Loucy (cell line): ENCODE results near the gene SPTBN2.

ENCODE experiments used
- H2AFZ ChIP-seq: fragments of 200-600 bp; sonication (generic); 2 replicates; pipeline ENCODE4 v1.6.0; 2016; ENCODE audit warnings: antibody characterized with exemption, mild to moderate bottlenecking, low read length, moderate library complexity
- H3F3A ChIP-seq: fragments of 200-600 bp; 2 replicates; pipeline ENCODE4 v1.6.0; 2016; ENCODE audit warnings: antibody characterized with exemption, low read depth, mild to moderate bottlenecking
- H3K27me3 ChIP-seq: fragments of 200-600 bp; sonication (generic); 2 replicates; pipeline ENCODE4 v1.6.1; 2014; ENCODE audit warnings: low read length, mild to moderate bottlenecking; ENCODE audit not compliant: insufficient read depth, poor library complexity, severe bottlenecking
- H3K36me3 ChIP-seq: fragments of 200-600 bp; sonication (generic); 2 replicates; pipeline ENCODE4 v1.6.1; 2016; ENCODE audit warnings: low read length; ENCODE audit not compliant: insufficient read depth
- H3K4me1 ChIP-seq: fragments of 200-600 bp; sonication (generic); 2 replicates; pipeline ENCODE4 v1.5.1; 2014; ENCODE audit warnings: low read length, mild to moderate bottlenecking; ENCODE audit not compliant: insufficient read depth, poor library complexity, severe bottlenecking
- H3K4me2 ChIP-seq: fragments of 200-600 bp; sonication (generic); 2 replicates; pipeline ENCODE4 v1.6.0; 2014; ENCODE audit warnings: antibody characterized with exemption, low read length, low read depth, mild to moderate bottlenecking; ENCODE audit not compliant: poor library complexity, severe bottlenecking
- H3K4me3 ChIP-seq: fragments of 200-600 bp; sonication (generic); 2 replicates; pipeline ENCODE4 v1.5.1; 2014; ENCODE audit warnings: low read length, mild to moderate bottlenecking, mixed read lengths; ENCODE audit not compliant: poor library complexity, severe bottlenecking
- H3K79me2 ChIP-seq: fragments of 200-600 bp; sonication (generic); 2 replicates; pipeline ENCODE4 v1.6.1; 2014; ENCODE audit warnings: low read length; ENCODE audit not compliant: insufficient read depth
- H3K9ac ChIP-seq: fragments of 200-600 bp; sonication (generic); 2 replicates; pipeline ENCODE4 v1.6.0; 2014; ENCODE audit warnings: mild to moderate bottlenecking, low read depth, low read length, moderate library complexity; ENCODE audit not compliant: poor library complexity, severe bottlenecking
- H3K9me2 ChIP-seq: fragments of 200-600 bp; sonication (generic); replicated peaks from 2 replicates; pipeline ENCODE4 v1.6.1; 2016; ENCODE audit warnings: low read depth, low read length, mixed read lengths
- H3K9me3 ChIP-seq: fragments of 200-600 bp; sonication (generic); 2 replicates; pipeline ENCODE4 v1.6.1; 2014; ENCODE audit warnings: mild to moderate bottlenecking, antibody characterized with exemption, low read length, low read depth; ENCODE audit not compliant: insufficient read depth
- H4K20me1 ChIP-seq: fragments of 200-600 bp; sonication (generic); 2 replicates; pipeline ENCODE4 v1.6.0; 2014; ENCODE audit warnings: antibody characterized with exemption, low read length, mild to moderate bottlenecking; ENCODE audit not compliant: insufficient read depth, poor library complexity, severe bottlenecking
- CTCF ChIP-seq: fragments of 200-600 bp; sonication (generic); conservative IDR thresholded peaks from 2 replicates; pipeline ENCODE4 v1.5.1; 2014; ENCODE audit warnings: mild to moderate bottlenecking, antibody characterized with exemption, low read length
- EZH2phosphoT487 ChIP-seq: fragments of 200-600 bp; IDR thresholded peaks from 2 replicates; pipeline ENCODE4 v1.6.1; 2018; ENCODE audit warnings: antibody characterized with exemption, mild to moderate bottlenecking, moderate library complexity, borderline replicate concordance

SPTBN2 gene

GRCh38 chr11:66708094-66708493 is 20.9 kb downstream of the SPTBN2 start:
- H3K4me1 ChIP-seq: peaks cover 9% of the 10 kb centered on the region
- H3K4me2 ChIP-seq: no peak overlapping the region
- TF ChIP-seq CTCF: no peak
- TF ChIP-seq EZH2phosphoT487: no peak
- H3K36me3 ChIP-seq: no peaks in the 10 kb centered on the region; the same call in 1 of the 2 replicates
- H3F3A ChIP-seq: no peaks in the 10 kb centered on the region
- no peaks in the 10 kb centered on the region for H3K9me2 ChIP-seq
- H2AFZ ChIP-seq: no peak overlapping the region
- H3K9me3 ChIP-seq: no peaks in the 10 kb centered on the region
- no peaks in the 10 kb centered on the region for H3K79me2 ChIP-seq
- H3K27me3 ChIP-seq: no peaks in the 10 kb centered on the region
- no peak overlapping the region for H3K9ac ChIP-seq
- H3K4me3 ChIP-seq: no peak overlapping the region
- H4K20me1 ChIP-seq: no peaks in the 10 kb centered on the region

DNA sequence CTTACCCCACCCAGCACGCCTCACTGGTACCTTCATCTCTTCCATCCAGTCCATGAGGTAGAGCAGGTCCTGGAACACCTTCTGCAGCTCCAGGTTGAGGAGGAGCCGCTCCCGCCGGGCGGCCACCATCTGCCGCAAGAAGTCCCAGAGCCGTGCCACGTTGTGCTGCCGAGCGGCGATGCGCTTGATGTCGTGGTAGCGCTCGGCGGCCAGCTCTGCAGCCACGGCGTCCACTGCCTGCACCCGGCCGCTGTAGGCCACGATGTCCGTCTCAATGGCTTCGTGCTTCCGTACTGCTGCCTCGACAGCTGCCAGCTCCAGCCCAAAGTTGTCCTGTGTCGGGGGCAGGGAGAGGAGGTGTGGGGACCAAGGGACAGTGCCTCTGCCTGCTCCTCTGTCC is 21.5 kb downstream of the SPTBN2 start:
- no peaks in the 10 kb centered on the region for H3K9me2 ChIP-seq
- H3K36me3 ChIP-seq: no peaks in the 10 kb centered on the region; the same call in 1 of the 2 replicates

DNA sequence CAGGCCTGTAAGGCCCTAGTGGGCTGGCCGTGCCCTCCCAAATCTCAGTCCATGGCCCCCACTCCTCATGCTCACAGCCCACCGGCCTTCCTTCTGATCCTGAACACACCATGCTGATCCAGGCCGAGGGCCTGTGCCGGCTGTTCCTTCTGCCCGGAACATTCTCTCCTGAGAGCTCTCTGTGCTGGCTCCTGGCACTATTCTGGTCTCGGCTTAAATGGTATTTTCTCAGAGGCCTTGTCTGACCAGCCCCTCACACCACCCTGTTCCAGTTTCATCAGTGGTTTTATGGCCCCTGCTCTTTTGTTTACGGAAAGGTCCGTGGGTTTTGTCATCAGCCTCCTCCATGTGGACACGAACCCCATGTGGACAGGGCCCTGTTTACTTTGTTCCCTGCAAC is 22.0 kb downstream of the SPTBN2 start:
- Histone ChIP-seq H3K4me3 (no peak overlapping the region), H3K9ac (no peak overlapping the region), H3K79me2 (no peaks in the 10 kb centered on the region), H3K36me3 (no peaks in the 10 kb centered on the region; the same call in 1 of the 2 replicates), H3K9me3 (no peaks in the 10 kb centered on the region), H3K4me2 (no peak overlapping the region), H3K4me1 (peaks cover 13% of the 10 kb centered on the region), H3K27me3 (no peaks in the 10 kb centered on the region), H4K20me1 (no peaks in the 10 kb centered on the region), H2AFZ (no peak overlapping the region), H3F3A (no peaks in the 10 kb centered on the region), H3K9me2 (no peaks in the 10 kb centered on the region)
- TF ChIP-seq EZH2phosphoT487 (no peak), CTCF (no peak)

More for the DNA sequence above, 21.5 kb downstream of the SPTBN2 start:
- H3K4me2 ChIP-seq: no peak overlapping the region
- H4K20me1 ChIP-seq: no peaks in the 10 kb centered on the region
- no peaks in the 10 kb centered on the region for H3K27me3 ChIP-seq
- no peak overlapping the region for H2AFZ ChIP-seq
- H3K4me1 ChIP-seq: peaks cover 9% of the 10 kb centered on the region
- H3K4me3 ChIP-seq: no peak overlapping the region
- H3F3A ChIP-seq: no peaks in the 10 kb centered on the region
- H3K79me2 ChIP-seq: no peaks in the 10 kb centered on the region
- no peaks in the 10 kb centered on the region for H3K9me3 ChIP-seq
- TF ChIP-seq CTCF: no peak
- no peak for TF ChIP-seq EZH2phosphoT487
- no peak overlapping the region for H3K9ac ChIP-seq
